CD1c-positive myeloid dendritic cell (primary cell): ENCODE results near the gene TRIM58.
A peak's percentile ranks its signal among the peaks of the same experiment; 100 is the strongest.

Source experiments
- DNase-seq: peaks from one replicate; pipeline ENCODE4 v3.0.0-alpha.2; 2016; ENCODE audit errors: extremely low spot score

Gene TRIM58

GRCh38 chr1:247895163-247895637 lies 38.2 kb downstream of the TRIM58 start, which contains the start of gene OR2W3:
TSS of gene OR2W3 (plus strand) at chr1:247895587. CDS start at chr1:247895587, 0 bp downstream.
- DNase-seq = no peak

- no peak for DNase-seq
Measured at GRCh38 chr1:247895976-247896375, 39.0 kb downstream of the TRIM58 start.

DNA sequence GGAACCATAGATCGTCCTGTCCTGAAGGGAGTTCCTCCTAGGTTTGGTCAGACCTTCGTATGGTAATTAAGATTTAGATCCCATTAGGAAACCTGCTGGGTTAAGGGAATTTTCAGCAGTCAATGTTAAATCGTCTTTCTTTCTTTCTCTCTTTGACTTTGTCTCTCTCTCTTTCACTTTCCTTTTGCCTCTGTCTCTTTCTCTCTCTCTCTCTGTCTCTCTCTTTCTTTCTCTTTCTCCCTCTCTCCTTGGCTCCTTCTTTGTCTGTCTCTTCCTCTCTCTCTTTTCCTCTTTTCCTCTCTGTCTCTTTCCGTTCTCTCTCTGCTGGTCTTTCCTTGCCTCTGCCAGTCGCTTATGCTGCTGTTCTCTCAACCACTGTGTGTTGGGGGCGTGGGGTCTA lies 47.1 kb downstream of the TRIM58 start:
- DNase-seq = no peak

DNA sequence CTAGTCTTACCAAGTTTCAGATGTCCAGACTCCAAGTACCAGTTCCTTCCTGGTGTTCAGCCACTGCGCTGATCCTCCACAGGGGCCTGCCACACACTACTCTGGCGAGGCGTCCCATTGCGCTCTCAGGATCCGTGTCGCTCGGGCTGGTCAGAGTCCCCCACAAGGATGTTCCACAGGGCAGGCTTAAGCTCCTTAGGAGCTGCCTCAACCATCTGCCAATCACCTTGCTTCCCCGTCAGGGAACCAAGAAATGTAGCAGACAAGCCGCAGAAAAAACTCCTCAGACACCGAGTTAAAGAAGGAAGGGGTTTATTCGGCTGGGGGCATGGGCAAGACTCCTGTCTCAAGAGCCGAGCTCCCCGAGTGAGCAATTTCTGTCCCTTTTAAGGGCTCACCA lies 48.2 kb downstream of the TRIM58 start:
- no peak for DNase-seq

DNA sequence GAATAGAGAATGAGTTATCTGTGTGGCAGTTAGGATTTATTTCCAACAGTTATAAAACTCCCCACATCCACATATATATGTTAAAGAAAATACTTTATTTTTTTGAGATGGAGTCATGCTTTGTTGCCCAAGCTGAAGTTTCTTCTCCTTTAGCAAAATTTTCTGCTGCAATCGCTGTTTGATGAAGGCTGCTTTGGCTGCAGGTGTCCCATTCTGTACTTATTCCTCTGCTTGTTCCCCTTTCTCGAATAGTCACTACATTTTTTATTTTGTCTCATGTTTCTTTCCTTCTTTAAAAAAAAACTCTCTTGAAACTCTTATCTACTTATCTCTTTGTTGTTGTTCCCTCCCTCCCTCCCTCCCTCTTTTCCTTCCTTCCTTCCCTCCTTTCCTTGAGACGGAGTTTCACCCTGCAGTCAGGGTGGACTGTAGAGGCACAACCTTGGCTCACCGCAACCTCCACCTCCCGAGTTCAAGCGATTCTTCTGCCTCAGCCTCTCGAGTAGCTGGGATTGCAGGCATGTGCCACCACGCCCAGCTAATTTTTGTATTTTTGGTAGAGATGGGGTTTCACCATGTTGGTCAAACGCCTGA lies 49.0 kb downstream of the TRIM58 start:
- DNase-seq = no peak

GRCh38 chr1:247906504-247907047 lies 49.6 kb downstream of the TRIM58 start:
- DNase-seq = peak; percentile 43

GRCh38 chr1:247908766-247909165 lies 51.8 kb downstream of the TRIM58 start:
- DNase-seq = no peak

DNA sequence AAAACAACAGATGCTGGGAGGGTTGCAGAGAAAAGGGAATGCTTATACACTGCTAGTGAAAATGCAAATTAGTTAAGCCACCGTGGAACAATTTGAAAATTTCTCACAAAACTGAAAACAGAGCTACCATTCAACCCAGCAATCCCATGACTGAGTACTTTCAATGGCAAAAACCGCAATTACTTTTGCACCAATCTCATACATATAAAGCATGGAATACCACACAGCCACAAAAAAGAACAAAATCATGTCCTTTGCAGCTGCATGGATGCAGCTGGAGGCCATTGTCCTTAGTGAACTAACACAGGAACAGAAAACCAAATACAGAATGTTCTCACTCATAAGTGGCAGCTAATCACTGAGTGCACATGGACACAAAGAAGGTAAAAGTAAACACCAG lies 56.8 kb downstream of the TRIM58 start:
- no peak for DNase-seq

GRCh38 chr1:247914941-247915662 lies 58.1 kb downstream of the TRIM58 start:
- no peak for DNase-seq

DNA sequence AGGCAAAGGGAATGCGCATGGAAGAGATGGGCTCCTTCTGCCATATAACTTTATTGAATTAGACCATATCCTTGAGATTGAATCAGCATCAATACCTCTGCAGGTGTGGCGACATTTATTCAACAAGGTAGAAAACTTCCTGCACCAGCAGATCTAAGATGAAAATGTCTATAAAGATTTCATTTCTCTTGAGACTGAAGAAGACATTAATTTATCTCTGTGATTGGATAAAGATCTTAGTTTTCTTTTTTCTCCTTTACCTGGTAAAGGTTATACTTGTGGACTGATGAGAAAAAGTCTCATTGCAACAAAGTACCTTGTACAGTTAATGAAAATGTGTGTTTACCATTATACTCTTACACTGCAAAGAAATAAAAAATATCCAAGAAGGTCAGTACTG lies 63.0 kb downstream of the TRIM58 start, which contains the start of gene OR2T8:
OR2T8 (plus strand) TSS at position 301 of the 400 bp plus-strand sequence. CDS start 766 bp downstream, outside the sequence.
- no peak for DNase-seq

GRCh38 chr1:247923941-247924340 lies 67.0 kb downstream of the TRIM58 start:
- DNase-seq = no peak

DNA sequence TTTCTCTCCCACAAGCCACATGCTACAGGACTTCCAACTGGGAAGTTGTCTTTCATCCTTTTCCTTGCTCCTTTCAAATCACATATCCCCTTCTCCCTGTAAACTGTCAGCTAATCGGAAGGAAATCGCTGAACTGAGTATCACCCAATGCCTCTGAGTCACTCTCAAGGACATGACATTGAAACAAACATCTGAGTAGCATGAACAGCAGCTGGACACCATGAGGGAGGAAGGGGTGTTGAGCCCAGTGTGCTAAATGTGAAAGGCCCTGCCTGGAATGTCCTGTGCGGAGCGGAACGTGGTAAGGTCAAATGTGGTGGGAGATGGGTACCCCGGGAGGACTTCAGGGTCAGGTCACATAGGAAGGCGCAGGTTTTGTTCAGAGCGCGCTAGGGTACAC lies 67.9 kb downstream of the TRIM58 start, which contains the start of gene OR2AJ1:
OR2AJ1 (plus strand) TSS at position 22 of the 400 bp plus-strand sequence. CDS start 8,880 bp downstream, outside the sequence.
- DNase-seq = no peak
